ENCODE measurements around the gene PRXL2B.
"Not testable (repeated sequence)": the region's sequence is repeated elsewhere in the genome, so short reads cannot be mapped to it uniquely, and the experiment has no call there.

Gene PRXL2B

GRCh38 chr1:2551544-2551943 lies 35.0 kb upstream of the PRXL2B start:
- not testable (repeated sequence) for DNase-seq

DNA sequence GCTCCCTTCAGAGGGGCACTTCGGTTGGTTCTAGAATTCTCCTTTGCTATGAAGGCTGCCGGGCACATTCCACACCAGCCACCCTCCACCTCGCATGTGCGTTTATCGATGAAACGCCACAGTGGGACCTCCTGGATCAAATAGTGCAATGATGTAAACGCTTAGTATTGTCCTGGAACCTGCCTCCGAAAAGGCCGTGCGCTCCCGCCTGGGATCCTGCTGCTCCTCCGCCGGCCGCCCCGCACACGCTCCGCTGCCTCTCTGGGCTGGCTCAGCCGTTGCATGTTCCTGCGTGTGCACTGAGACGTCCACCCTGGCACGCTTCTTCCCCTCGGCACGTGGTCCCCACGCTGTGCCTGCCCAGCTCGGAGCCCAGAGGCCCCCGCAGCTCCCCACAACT lies 34.4 kb upstream of the PRXL2B start:
- DNase-seq, result no peak

DNA sequence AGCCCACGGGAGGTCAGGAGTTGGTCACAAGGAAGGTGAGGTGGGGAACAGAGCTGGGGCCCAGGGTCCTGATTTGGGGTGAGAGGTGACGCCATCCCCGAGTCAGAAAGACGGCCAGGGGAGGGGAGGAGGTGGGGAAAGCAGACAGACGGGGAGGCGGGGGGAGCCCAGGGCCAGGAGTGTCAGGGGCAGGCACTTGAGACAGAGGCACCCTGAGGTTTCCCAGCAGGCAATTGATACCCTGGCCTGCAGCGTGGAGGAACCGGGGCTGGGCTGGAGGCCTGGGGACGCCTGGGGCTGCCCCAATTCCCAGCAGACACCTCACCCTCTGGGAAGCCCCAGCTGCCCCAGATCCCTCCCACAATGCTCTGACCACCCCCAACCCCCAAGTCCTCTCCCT lies 33.5 kb upstream of the PRXL2B start:
- not testable (repeated sequence) for DNase-seq

- no peak for DNase-seq
Measured at GRCh38 chr1:2553871-2554620, 32.5 kb upstream of the PRXL2B start.

- DNase-seq, result no peak
Measured at GRCh38 chr1:2554621-2555387, 31.8 kb upstream of the PRXL2B start.

DNA sequence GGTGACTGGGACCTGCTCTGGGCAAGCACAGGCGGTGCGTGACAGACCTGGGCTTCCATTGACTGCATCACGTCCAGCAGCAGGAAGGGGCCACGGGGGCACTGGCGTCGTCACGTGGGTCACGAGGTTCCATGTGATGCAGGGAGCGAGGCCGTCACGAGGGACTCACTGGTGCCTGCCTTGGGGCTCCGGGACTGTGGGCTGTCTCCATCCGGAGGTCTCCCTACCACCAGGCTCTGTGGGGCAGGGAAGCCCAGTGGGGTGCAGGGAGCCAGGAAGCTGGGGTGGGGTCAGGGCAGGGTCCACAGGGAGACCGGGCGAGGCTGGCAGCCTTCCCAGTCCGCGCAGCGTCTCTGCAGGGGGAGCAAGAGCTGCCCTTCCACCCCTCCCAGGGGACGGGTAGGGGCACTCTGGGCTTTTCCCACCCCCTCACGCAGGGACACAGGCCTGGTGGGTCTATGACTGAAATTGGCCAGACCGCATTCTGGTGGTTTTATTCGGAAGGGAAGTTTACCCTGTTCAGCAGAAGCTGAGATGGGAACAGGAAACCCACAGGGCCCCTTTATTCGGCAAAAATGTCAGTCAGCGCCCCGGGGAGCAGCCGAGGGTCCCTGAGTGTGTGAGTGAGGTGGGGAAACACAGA lies 30.8 kb upstream of the PRXL2B start:
- no peak for DNase-seq

- no peak for DNase-seq
Measured at GRCh38 chr1:2556277-2556677, 30.3 kb upstream of the PRXL2B start, which contains the start of gene TNFRSF14. Gene TNFRSF14 (plus strand): TSS chr1:2556371. CDS start chr1:2556665, 294 bp downstream.

GRCh38 chr1:2556678-2557481 lies 29.7 kb upstream of the PRXL2B start:
- DNase-seq, result no peak

DNA sequence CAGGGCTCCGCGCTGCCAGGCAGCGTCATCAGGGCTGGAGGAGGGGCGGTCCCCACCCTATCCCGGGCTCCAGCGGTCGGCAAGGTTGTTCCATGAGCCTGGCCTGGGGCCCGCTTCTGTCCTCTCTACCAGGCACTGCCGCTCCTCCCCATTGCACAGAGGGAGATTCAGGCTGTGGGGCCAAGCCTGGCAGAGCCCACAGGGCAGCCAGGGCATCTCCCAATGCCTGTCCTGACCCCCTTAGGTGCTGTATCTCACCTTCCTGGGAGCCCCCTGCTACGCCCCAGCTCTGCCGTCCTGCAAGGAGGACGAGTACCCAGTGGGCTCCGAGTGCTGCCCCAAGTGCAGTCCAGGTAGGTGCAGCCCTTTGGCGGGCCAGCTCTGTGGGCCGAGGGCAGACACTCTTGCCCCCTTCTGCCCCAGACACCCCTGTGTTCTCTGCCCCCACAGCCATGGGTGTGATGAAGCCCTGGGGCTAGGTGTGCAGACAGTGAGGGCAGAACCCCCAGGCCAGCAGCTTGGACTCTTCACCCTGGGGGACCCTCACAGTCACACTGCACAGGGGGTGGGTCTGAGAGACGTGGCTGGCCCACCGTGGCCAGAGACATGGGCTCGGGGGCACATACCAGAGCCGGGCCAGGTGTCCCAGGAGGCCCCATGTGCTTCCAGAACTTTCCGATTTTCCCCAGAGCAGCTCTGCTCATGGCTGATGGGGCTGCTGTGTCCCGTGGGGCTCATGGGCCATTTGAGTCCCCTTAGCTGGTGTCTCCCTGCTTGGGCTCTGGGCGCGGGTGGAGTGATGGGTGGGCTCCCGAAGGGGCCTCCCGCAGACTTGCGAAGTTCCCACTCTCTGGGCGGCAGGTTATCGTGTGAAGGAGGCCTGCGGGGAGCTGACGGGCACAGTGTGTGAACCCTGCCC lies 28.8 kb upstream of the PRXL2B start:
- no peak for DNase-seq

DNA sequence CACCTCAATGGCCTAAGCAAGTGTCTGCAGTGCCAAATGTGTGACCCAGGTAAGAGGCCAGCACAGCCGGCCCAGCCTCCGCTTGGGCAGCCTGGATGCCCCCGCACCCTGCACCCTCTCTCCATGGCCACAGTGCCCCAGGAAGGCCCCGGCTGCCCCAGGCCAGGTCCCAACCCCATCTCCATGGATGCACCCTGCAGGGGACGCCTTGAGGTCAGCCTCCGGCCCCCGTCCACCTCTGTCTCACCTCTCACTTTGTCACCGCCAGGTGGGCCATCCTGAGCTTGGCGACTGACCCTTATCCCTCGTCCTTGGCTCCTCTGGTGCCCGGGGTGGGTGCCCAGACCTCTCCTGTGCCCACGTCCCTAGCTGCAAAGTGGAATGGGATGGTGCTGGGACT lies 28.2 kb upstream of the PRXL2B start:
- DNase-seq, result no peak

DNA sequence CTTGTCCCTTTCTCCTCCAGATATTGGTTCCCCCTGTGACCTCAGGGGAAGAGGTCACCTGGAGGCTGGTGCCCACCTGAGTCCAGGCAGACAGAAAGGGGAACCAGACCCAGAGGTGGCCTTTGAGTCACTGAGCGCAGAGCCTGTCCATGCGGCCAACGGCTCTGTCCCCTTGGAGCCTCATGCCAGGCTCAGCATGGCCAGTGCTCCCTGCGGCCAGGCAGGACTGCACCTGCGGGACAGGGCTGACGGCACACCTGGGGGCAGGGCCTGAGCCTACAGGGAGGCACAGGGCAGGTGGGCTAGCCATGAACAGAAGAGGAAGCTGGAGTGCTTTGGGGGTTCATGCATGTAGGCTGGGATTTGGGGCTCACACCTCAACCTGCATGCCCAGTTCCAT lies 27.7 kb upstream of the PRXL2B start:
- DNase-seq, result no peak

DNA sequence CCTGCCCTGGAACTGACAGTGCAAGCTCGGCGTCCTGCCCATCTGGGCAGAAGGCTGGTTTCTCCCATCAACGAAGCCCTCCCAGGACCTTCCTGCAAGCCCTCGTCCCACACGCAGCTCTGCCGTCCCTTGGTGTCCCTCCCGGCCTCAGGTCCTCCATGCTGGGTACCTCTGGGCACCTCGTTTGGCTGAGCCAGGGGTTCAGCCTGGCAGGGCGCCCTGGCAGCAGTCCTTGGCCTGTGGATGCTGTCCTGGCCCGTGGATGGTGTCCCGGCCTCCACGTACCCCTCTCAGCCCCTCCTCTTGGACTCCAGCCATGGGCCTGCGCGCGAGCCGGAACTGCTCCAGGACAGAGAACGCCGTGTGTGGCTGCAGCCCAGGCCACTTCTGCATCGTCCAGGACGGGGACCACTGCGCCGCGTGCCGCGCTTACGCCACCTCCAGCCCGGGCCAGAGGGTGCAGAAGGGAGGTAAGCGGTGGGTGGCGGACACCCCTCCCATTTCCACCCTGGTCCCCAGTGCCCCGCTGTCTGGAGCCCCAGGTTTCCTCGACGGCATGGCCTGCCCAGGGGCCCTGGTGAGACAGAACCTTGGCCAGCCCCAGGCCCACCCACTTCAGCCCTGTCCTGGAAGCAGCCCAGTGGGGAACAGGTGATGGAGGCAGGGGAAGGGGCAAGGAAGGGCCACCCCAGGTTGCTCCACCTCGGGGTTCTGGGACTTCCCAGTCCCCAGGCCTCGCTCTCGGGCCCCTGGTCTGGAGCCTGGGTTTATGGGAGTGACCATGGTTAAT lies 26.9 kb upstream of the PRXL2B start:
- DNase-seq, result no peak

GRCh38 chr1:2560299-2561073 lies 26.1 kb upstream of the PRXL2B start:
- no peak for DNase-seq

GRCh38 chr1:2561446-2561845 lies 25.1 kb upstream of the PRXL2B start:
- DNase-seq, result no peak

- no peak for DNase-seq
Measured at GRCh38 chr1:2561898-2562895, 24.4 kb upstream of the PRXL2B start.

- DNase-seq, result no peak
Measured at GRCh38 chr1:2563205-2563604, 23.4 kb upstream of the PRXL2B start.

GRCh38 chr1:2564006-2564814 lies 22.4 kb upstream of the PRXL2B start:
- DNase-seq, result no peak

DNA sequence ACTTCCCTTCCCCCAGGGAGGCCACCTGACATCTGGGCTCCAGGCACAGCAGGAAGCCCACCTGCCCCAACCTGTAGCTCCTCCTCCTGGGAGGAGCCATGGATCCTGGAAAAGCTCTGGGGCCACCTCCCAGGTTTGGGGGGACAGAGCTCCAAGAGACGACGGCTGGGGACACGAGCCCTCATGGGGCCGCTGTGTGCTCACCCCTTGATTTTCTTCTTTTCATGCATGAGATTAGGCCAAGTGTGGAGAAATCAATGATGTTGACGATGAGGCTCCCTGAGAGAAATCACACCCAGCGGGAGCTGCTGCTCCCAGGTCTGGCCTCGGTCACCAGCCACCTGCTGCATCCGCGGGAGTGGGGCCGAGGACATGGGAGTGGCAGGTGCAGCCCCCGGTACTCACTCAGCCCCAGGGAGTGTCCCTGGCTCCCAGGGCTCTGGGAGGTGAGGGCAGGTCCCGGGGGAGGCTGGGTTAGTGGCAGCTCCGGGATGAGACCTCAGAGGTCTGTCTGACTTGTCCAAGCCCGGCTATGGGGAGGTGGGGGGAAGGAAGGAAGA lies 21.7 kb upstream of the PRXL2B start:
- no peak for DNase-seq
